ENCODE data around the gene P2RX5.

DNA sequence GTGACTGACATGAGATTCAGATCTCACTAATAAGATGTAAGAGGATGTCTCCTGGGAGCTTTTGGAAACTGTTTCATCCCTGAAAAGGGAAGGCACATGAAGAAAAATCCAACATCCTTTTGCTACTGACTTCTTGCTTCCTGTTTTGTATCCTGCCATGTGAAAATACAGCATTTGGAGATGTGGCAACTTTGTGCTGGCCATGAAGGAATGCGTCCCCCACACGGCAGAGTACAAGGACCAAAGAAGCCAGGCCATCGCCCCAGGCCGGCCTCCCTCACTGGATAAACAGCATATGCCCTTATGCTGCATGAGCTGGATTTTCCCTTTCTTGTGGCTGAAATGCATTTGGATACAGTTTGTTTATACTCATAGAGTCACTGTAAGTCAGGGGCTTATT is 22.2 kb upstream of the P2RX5 start:
- TF ChIP-seq POLR2A (IDR thresholded peaks at IDR 0.05): no peak
- TF ChIP-seq, protein P1, sequence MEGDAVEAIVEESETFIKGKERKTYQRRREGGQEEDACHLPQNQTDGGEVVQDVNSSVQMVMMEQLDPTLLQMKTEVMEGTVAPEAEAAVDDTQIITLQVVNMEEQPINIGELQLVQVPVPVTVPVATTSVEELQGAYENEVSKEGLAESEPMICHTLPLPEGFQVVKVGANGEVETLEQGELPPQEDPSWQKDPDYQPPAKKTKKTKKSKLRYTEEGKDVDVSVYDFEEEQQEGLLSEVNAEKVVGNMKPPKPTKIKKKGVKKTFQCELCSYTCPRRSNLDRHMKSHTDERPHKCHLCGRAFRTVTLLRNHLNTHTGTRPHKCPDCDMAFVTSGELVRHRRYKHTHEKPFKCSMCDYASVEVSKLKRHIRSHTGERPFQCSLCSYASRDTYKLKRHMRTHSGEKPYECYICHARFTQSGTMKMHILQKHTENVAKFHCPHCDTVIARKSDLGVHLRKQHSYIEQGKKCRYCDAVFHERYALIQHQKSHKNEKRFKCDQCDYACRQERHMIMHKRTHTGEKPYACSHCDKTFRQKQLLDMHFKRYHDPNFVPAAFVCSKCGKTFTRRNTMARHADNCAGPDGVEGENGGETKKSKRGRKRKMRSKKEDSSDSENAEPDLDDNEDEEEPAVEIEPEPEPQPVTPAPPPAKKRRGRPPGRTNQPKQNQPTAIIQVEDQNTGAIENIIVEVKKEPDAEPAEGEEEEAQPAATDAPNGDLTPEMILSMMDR (IDR thresholded peaks at IDR 0.05): no peak

Measured in thyroid gland (tissue), 4 donors.